Measurements from ENCODE around the gene IGDCC3. TPM values are rescaled to one million over a fixed set of nuclear protein-coding genes. Genes with fewer than 3 reads are reported as not detected.

The IGDCC3 gene
- total RNA-seq, 6 donors from 2014 or later = 0.10 to 0.29 TPM; not detected in 4

- peaks cover 15 to 20% (median 18%) of the 10 kb centered on the region in 4 donors for H3K4me1 ChIP-seq
- no peak for DNase-seq
- H3K27me3 ChIP-seq = peaks cover 0 to 26% (median 13%) of the 10 kb centered on the region in 4 donors
Measured at GRCh38 chr15:65373163-65373651, 4.6 kb downstream of the IGDCC3 start.

GRCh38 chr15:65372787-65373067, 5.1 kb downstream of the IGDCC3 start:
- Histone ChIP-seq H3K36me3 (no peaks in the 10 kb centered on the region), H3K4me3 (no peak overlapping the region), H3K4me1 (peaks cover 11 to 16% (median 14%) of the 10 kb centered on the region in 4 donors), H3K27ac (no peak overlapping the region), H3K27me3 (peaks cover 0 to 22% (median 11%) of the 10 kb centered on the region in 4 donors), H3K9me3 (no peaks in the 10 kb centered on the region)
- DNase-seq = no peak
- TF ChIP-seq EP300 (IDR thresholded peaks at IDR 0.05) (no peak), POLR2AphosphoS5 (IDR thresholded peaks at IDR 0.05) (no peak), CTCF (IDR thresholded peaks at IDR 0.05) (no peak), POLR2A (IDR thresholded peaks at IDR 0.05) (no peak)
- ATAC-seq (ENCODE audit: low FRiP score in 2 of 2) = no peak
- WGBS, 2 donors = 100% methylated on average over 4 of the region's 4 CpGs; no CpG with 5 or more reads in 1 of the 2 donors

More at GRCh38 chr15:65373163-65373651, 4.6 kb downstream of the IGDCC3 start:
- 52 to 54% methylated on average over 8 to 11 of the region's 11 CpGs for WGBS, 2 donors
- H3K9me3 ChIP-seq = no peaks in the 10 kb centered on the region
- no peak for ATAC-seq (ENCODE audit: low FRiP score in 2 of 2)
- TF ChIP-seq CTCF (IDR thresholded peaks at IDR 0.05) (no peak), EP300 (IDR thresholded peaks at IDR 0.05) (no peak), POLR2AphosphoS5 (IDR thresholded peaks at IDR 0.05) (no peak), POLR2A (IDR thresholded peaks at IDR 0.05) (no peak)
- H3K4me3 ChIP-seq = no peak overlapping the region
- no peaks in the 10 kb centered on the region for H3K36me3 ChIP-seq
- no peak overlapping the region for H3K27ac ChIP-seq

- H3K36me3 ChIP-seq = no peaks in the 10 kb centered on the region
- 90 to 97% methylated on average over 14 to 17 of the region's 21 CpGs for WGBS, 2 donors
- H3K9me3 ChIP-seq = no peaks in the 10 kb centered on the region
- H3K27ac ChIP-seq = no peak overlapping the region
- peaks cover 0 to 17% (median 7%) of the 10 kb centered on the region in 4 donors for H3K27me3 ChIP-seq
- TF ChIP-seq POLR2AphosphoS5 (IDR thresholded peaks at IDR 0.05) (no peak), EP300 (IDR thresholded peaks at IDR 0.05) (no peak), CTCF (IDR thresholded peaks at IDR 0.05) (no peak), POLR2A (IDR thresholded peaks at IDR 0.05) (no peak)
- H3K4me1 ChIP-seq = peaks cover 5 to 12% (median 10%) of the 10 kb centered on the region in 4 donors
- DNase-seq = no peak
- ATAC-seq (ENCODE audit: low FRiP score in 2 of 2) = no peak
- no peak overlapping the region for H3K4me3 ChIP-seq
Measured at GRCh38 chr15:65371976-65372786, 5.6 kb downstream of the IGDCC3 start.

- Histone ChIP-seq H3K36me3 (no peaks in the 10 kb centered on the region), H3K4me1 (no peaks in the 10 kb centered on the region), H3K27me3 (peaks cover 0 to 7% (median 0%) of the 10 kb centered on the region in 4 donors), H3K27ac (no peak overlapping the region), H3K4me3 (no peak overlapping the region), H3K9me3 (no peaks in the 10 kb centered on the region)
- DNase-seq = no peak
- no peak for ATAC-seq (ENCODE audit: low FRiP score in 2 of 2)
- no peak for TF ChIP-seq POLR2AphosphoS5 (IDR thresholded peaks at IDR 0.05)
- no peak for TF ChIP-seq CTCF (IDR thresholded peaks at IDR 0.05)
- no peak for TF ChIP-seq POLR2A (IDR thresholded peaks at IDR 0.05)
- TF ChIP-seq EP300 (IDR thresholded peaks at IDR 0.05) = no peak
Measured at GRCh38 chr15:65370885-65371284, 6.9 kb downstream of the IGDCC3 start.

All from upper lobe of left lung (tissue), 6 donors.